Activated CD8-positive, alpha-beta memory T cell treated with anti-CD3 and anti-CD28 coated beads for 36 hours (primary cell): Measurements from ENCODE around the gene TPP1. TPM values are rescaled to one million over a fixed set of nuclear protein-coding genes. Genes with fewer than 3 reads are reported as not detected.

Experiments used
- CTCF ChIA-PET: fragments of 350-600 bp; sonication (Branson Sonifier 250); formaldehyde crosslinking; loops from one replicate; lab custom pipeline; 2021; ENCODE audit warnings: antibody characterized with exemption; lab: Charles Lee
- POLR2A ChIA-PET: fragments of 350-600 bp; sonication (Branson Sonifier 250); formaldehyde crosslinking; loops from one replicate; lab custom pipeline; 2021; ENCODE audit warnings: antibody characterized with exemption; lab: Charles Lee
- total RNA-seq, 2 experiments: library from RNA; stranded (reverse); gene quantifications; one replicate each; pipeline ENCODE4 v1.2.3, GENCODE V29; 2021

Gene TPP1
- total RNA-seq, 2 experiments from 2014 or later = 44.7 to 50.5 TPM

DNA sequence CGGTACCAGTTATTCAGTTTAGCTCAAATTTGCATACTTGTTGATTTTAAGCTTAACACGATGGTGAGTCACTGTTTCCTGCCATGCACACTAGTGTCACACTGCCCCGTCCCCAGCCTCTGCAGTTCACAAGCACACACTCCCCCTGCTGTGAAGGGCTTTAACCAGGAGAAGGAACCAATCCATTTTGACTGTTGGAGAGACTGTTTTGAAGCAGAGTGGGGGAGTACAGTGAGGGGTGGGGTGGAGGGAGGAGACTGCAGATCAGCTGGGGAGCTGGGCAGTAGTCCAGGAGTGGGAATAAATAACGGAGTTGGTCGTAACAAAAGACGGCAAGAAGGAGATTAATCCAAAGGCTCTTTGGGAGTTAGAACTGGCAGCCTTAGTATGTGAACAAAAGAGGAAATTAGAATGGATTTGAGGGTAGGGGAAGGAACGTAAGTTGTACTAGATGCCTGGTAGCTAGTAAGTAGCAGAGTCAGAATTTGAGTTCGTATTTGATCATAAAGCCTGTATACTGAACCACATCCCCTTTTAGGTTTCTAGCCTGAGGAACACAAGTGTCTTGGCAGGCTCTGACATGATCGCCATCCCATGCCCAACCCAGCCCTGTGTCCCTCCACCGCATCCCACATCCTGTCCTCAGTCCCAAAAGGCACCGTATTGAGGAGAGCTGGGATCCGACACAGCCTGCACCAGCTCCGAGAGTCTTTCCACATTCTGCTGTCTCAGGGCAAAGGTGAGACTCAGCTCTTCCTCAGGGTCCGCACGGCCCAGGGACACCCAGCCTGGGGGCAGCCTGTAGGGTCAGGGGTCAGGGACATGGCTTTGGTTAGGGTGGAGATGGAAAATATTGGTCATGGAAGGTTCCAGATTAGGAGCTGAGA lies 862 bp downstream of the TPP1 start:
- CTCF ChIA-PET = interaction anchor here (0.6 to 2.6 kb wide), 15 partner anchors 8 to 119 kb away, joined by 3 to 22 read pairs (median 4); partner anchors contain the start of gene MRPL17
- POLR2A ChIA-PET = interaction anchor here (0.6 to 2.7 kb wide), 12 partner anchors 9 to 137 kb away, joined by 3 to 21 read pairs (median 3); partner anchors contain the start of genes ARFIP2, MRPL17 and TIMM10B

DNA sequence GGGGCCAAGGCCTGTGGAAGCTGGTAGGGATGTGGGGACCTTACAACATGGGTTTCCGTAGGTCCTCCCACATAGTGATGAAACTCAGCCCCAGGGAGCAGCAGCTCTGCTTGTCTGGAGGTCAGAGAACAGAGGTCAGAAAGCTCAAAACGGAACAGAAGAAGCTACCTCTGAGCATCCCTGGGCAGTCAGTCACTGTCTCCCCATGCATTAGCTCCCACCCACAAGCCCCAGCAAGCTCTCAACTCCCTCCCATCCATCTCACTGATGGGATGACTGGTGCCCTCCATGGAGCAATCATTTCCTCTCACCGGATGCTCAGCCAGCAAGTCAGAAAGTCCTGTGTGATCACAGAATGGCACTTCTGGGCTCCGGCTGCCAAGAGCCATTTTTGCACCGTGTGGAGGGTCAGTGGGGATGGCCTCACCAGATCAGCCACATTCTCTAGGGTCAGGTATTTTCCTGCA lies 1.9 kb downstream of the TPP1 start:
- ChIA-PET POLR2A (interaction anchor here (0.5 to 2.7 kb wide), 4 partner anchors 13 to 77 kb away, joined by 3 to 21 read pairs (median 4); no protein-coding TSS in a partner anchor), CTCF (interaction anchor here (0.7 to 2.6 kb wide), 9 partner anchors 10 to 120 kb away, joined by 3 to 22 read pairs (median 4); partner anchors contain the start of gene MRPL17)

DNA sequence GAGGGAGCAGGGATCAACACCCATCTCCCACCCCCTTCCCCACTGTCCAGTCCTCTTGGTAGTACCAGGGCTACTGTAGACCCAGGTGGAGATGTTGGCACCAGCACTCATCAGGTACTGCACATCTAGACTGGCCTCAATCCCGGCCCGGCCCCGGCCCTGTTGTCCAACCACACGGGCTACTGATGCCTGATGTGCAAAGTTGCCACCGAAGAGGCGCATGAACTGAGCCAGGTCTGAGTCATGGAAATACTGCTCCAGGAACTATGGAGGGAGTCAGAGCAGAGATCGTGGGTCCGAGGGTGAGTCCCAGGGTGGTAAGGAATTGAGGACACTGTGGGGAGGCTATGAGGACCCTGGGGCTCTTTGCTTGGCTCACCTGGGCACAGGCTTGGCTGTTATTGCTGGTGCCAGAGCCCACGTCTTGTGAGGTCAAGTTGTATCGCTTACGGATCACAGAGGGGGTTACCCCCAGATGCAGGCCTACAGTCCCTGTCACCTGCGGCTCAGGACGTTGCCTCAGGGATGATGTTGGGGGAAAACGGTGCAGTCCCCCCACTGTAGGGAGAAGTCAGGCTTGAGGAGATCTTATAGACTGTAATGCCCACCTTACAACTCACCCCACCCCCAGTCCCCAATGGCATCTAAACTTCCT lies 2.5 kb downstream of the TPP1 start:
- ChIA-PET POLR2A (interaction anchor here (0.5 kb wide), 1 partner anchor 18 kb away, joined by 4 read pairs; no protein-coding TSS in a partner anchor), CTCF (interaction anchor here (0.7 kb wide), 1 partner anchor 44 kb away, joined by 3 read pairs; no protein-coding TSS in a partner anchor)

DNA sequence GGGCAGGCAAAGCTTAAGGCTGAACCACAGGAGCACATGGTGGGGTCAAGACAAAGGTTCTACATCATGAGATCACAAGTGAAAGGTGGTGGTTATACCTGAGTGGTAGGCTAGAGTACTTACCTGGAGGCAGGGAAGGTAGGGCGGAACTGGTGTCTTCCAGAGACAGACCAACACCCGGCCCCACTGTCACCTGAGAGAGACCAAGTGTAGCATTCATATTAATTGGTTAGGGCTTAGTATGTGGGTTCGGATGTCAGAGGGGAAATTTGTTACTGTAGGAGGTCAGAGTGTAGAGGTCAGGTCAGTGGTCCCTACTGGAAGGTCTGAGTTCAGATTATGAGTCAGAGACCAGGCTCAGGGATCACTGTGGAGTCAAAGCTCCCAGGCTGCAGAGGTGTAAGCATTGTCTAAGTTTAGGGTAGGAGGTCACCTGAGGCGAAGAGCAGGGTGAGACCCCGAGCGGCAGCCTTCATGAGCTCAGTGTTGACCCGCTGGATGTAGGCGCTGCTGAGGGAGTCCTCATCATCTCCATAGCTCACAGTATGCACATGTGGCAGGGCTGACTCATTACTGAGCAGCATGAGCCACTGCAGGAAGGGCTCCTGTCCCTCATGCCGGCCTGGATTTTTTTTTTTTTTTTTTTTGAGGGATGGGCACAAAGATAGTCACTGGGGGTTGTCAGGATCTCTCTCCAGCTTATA lies 3.2 kb downstream of the TPP1 start:
- POLR2A ChIA-PET = no interaction called here

DNA sequence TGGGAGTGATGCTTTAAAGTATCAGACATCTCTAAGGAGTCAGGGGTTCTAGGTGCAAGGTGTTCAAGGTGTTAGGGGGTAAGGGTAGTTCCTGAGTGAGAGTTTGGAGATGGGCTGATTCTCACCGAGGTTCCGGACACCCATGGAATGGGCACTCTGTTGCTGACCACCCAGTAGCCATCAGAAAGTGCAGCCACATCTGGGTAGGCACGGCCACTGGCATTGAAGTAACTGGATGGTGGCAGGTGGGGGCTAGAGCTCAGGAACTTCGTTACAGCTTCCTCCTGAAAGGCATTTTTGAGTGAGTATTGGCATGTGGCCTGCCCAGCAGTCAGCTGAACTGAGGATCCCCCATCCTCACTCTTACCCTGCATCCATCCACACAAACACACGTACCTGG lies 4.2 kb downstream of the TPP1 start:
- CTCF ChIA-PET = no interaction called here
- POLR2A ChIA-PET = no interaction called here

More for the DNA sequence above, 3.2 kb downstream of the TPP1 start:
- CTCF ChIA-PET = interaction anchor here (0.7 kb wide), 1 partner anchor 44 kb away, joined by 3 read pairs; no protein-coding TSS in a partner anchor

DNA sequence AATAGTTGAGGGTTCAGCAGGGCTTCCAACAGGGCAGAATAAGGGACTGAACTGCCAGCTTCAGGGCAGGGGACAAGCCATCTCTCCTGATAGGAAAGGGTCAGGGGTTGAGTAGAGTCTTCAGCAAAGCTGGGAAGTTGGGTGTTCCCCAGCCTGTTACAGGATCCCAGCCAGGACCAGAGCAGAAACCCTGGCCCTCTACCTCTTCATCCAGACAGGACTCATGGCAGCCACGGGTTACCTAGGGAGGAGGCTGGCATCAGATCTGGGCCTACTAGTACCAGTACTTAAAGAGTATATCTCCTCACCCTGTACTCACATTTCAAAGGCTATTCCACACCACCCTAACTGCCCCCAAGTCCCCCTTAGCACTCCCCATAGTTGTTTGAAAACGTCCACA lies 4.8 kb downstream of the TPP1 start:
- ChIA-PET CTCF (no interaction called here), POLR2A (no interaction called here)

DNA sequence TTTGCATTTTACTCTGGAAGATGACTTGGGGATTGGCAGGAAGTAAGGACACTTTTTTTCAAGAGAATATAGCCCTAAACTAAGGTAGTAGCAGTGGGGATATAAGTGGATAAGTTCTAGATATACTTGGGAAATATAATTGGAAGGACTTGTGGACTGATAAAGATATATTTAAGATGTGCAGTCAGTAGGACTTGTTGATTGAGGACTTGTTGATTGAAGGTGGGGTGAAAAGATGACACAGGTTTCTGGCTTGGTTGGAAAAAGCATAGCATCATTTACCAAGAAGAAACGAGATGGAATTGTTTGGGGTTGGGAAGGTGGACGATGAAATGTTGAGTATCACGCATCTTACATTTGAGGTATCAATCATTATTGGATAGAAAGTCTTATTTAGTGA lies 5.7 kb downstream of the TPP1 start:
- ChIA-PET POLR2A (interaction anchor here (2.6 kb wide), 1 partner anchor 70 kb away, joined by 11 read pairs; the partner anchor contains the start of gene MRPL17), CTCF (interaction anchor here (0.7 to 2.1 kb wide), 6 partner anchors 9 to 89 kb away, joined by 3 to 8 read pairs (median 3); partner anchors contain the start of gene MRPL17)

DNA sequence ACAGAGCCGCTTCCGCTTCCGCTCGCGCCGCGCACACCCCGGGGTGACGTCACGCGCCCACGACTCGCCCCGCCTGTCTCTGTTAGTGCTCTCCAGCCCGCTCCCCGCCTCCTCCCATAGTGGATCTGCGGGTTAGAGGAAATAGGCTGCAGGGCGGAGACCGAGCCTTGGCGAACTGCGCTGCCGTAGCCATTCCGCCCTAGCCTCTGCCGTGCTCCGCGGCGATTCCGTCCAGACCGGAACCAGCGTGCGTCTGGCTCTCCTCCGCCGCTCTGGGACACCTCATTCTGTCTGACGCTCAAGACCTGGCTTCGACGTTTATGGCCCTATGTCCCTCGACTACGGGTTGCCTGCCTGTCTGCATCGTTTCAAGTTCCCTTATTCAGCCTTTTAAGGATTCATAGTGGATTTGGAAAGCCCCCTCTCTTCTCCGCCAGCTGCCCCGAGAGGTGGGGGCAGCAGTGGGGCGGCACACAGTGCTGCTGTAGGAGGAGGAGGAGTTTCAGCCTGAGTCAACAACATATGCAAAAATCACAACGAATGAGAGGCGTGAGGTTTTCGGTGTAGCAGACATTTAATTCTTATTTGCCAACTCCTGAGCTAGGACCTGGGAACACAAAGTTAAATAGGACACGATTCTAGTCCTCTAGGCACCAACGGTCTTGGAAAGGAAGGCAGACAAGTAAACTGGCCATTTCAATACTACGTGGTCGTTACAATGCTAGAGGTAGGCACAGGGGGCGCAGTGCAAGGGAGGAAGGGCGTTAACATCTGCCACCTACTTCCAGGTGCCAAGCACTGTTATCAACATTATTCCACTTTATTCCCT lies 6.8 kb downstream of the TPP1 start, which contains the start of gene TAF10:
Gene TAF10, minus strand, starts transcription at position 4 of the 829 bp plus-strand sequence. CDS start 27 bp downstream, outside the sequence.
- POLR2A ChIA-PET = interaction anchor here (0.6 to 2.6 kb wide), 7 partner anchors 10 to 290 kb away, joined by 3 to 11 read pairs (median 5); partner anchors contain the start of genes ILK, MRPL17 and RRP8
- CTCF ChIA-PET = interaction anchor here (0.5 to 2.4 kb wide), 12 partner anchors 8 to 88 kb away, joined by 3 to 8 read pairs (median 3); partner anchors contain the start of gene MRPL17

DNA sequence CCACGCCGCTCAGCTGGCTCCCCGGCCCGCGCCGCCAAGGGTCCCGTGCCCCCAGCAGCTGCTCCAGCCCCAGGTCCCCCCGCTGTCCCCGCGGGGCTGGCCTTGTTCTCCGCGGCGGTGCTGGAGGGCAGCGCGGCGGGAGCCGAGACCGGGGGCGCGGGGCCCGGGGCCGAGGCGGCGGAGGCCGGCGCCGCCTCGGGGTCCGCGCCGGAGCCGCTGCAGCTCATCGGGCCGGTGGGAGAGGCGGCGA lies 7.3 kb downstream of the TPP1 start:
- ChIA-PET POLR2A (interaction anchor here (0.6 to 2.6 kb wide), 7 partner anchors 9 to 290 kb away, joined by 3 to 11 read pairs (median 5); partner anchors contain the start of genes ILK, MRPL17 and RRP8), CTCF (interaction anchor here (0.5 to 2.4 kb wide), 8 partner anchors 7 to 83 kb away, joined by 3 to 8 read pairs (median 4); partner anchors contain the start of gene MRPL17)

DNA sequence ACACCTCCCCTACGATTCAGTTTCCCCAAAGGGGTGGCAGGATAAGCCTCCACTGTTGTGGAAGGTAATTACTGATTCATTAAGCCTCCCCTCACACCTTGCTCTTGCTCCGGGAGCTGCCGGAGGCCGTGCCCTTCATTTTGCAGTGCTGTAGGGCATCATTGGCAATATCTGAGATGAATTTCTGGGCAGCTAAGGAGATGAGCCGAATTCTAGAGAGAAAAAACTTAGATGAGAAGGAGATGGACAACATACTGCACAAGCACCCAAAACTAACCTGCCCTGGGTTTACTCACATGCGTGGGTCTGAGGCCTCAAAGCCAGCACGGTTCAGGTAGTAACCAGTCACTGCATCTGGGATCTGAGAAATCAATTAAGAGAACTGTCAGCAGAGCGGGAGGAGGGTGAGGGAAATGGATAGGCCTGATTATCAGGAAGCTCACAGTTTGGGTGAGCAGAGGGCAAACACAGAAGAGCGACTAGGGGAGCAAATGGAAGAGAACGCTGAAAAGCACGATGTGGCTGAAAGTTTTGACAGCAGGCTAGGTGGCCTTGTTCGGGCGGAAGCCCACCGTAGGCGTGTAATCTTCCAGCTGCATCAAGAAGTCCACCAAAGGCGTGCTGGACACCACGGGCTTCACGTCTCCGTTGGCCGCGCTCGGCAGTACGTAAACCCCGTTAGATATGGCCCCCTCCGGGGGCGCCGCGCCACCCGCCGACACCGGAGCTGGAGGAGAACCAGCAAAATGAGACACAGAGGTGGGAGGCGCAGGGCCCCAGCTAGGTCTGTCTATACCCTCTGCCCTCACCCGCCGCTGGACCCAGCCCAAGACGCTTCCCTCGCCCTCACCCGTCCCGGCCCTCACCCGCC lies 7.9 kb downstream of the TPP1 start:
- POLR2A ChIA-PET = interaction anchor here (0.6 to 2.6 kb wide), 7 partner anchors 9 to 289 kb away, joined by 3 to 11 read pairs (median 5); partner anchors contain the start of genes ILK, MRPL17 and RRP8
- CTCF ChIA-PET = interaction anchor here (0.5 to 2.4 kb wide), 7 partner anchors 8 to 83 kb away, joined by 3 to 6 read pairs (median 5); partner anchors contain the start of genes MRPL17 and TPP1

DNA sequence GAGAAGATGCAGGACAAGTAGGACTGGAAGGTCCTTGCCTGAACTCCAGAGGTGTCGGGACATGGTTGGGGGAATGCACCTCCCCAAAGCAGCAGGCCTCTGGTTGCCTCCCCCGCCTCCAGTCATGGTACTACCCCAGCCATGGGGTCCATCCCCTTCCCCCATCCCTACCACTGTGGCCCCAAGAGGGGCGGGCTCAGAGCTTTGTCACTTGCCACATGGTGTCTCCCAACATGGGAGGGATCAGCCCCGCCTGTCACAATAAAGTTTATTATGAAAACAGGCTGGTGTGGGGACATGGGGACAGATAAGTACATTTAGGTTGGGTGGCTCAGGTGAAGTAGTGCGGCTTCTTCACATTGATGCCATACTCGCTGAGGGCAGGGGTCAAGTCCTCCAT lies 8.6 kb downstream of the TPP1 start:
- CTCF ChIA-PET = interaction anchor here (1.4 to 2.4 kb wide), 2 partner anchors 8 to 73 kb away, joined by 5 to 6 read pairs; partner anchors contain the start of genes MRPL17 and TPP1
- POLR2A ChIA-PET = no interaction called here

DNA sequence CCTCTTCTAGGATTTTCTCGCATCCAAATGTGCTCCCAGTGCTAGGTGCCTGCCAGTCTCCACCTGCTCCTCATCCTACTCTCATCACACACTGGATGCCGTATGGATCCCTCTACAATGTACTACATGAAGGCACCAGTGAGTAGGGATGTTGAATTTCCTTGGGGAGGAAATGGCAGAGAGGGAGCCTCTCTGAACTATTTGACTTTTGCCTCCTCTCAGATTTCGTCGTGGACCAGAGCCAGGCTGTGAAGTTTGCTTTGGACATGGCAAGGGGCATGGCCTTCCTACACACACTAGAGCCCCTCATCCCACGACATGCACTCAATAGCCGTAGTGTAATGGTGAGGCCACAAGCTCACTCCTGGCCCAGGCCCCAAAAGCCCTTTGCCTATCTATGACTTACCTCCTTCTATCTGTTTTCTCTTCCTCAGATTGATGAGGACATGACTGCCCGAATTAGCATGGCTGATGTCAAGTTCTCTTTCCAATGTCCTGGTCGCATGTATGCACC lies 9.7 kb downstream of the TPP1 start:
- ChIA-PET POLR2A (interaction anchor here (3.0 kb wide), 1 partner anchor 9 kb away, joined by 16 read pairs; the partner anchor contains the start of gene TPP1), CTCF (no interaction called here)

DNA sequence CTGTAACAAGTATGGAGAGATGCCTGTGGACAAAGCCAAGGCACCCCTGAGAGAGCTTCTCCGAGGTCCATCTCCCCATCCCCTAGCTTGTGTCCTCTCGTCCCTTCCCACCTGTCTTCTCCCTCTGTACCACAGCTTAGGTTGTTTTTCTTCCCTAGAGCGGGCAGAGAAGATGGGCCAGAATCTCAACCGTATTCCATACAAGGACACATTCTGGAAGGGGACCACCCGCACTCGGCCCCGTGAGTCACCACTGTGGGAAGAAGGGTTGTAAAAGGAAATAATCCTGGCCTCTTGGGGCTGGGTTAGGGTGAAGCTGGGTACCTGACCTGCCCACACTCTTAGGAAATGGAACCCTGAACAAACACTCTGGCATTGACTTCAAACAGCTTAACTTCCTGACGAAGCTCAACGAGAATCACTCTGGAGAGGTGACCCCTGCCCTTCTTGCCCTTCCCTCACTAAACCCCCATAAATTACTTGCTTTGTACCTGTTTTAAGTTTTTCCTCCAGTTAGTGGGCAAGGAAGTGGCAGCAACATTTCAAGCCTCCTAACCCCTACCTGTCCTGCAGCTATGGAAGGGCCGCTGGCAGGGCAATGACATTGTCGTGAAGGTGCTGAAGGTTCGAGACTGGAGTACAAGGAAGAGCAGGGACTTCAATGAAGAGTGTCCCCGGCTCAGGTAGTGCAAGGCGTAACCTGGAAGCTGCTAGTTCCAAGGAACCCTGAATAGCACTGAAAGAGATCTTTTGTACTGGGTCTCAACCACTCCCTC lies 10.3 kb downstream of the TPP1 start:
- ChIA-PET CTCF (no interaction called here), POLR2A (interaction anchor here (3.0 kb wide), 1 partner anchor 10 kb away, joined by 16 read pairs; the partner anchor contains the start of gene TPP1)

DNA sequence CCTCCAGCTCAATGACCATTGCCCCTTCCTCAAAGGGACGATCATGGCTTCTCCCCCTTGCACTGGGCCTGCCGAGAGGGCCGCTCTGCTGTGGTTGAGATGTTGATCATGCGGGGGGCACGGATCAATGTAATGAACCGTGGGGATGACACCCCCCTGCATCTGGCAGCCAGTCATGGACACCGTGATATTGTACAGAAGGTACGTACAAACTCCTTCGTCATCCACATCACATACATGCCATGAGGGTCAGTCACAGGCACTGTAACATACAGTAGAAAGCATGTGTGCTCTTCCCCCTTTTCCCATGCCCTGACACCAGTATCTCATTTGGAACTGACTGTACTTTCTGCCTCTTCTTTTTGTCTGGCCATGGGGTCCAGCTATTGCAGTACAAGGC lies 11.2 kb downstream of the TPP1 start:
- POLR2A ChIA-PET = interaction anchor here (3.0 kb wide), 1 partner anchor 11 kb away, joined by 16 read pairs; the partner anchor contains the start of gene TPP1

More for the DNA sequence above, 11.2 kb downstream of the TPP1 start:
- CTCF ChIA-PET = interaction anchor here (0.6 to 1.5 kb wide), 3 partner anchors 11 to 130 kb away, joined by 3 to 4 read pairs (median 4); partner anchors contain the start of gene TPP1
